Inferior parietal cortex (tissue), 1 donor: ENCODE measurements around the gene IGFBP6.

Source experiments
- DNase-seq: peaks from one replicate; pipeline ENCODE4 v3.0.0-alpha.2; 2016; ENCODE audit errors: extremely low spot score

The IGFBP6 gene

GRCh38 chr12:53120685-53121525 is 23.4 kb downstream of the IGFBP6 start:
- DNase-seq, result no peak

- DNase-seq, result no peak
These were observed 25.5 kb downstream of the IGFBP6 start for GRCh38 chr12:53122961-53123468.

- DNase-seq, result no peak
These were observed 26.3 kb downstream of the IGFBP6 start for GRCh38 chr12:53123578-53124351.

- no peak for DNase-seq
These were observed 26.9 kb downstream of the IGFBP6 start for GRCh38 chr12:53124352-53124723.

GRCh38 chr12:53127169-53127568 is 29.7 kb downstream of the IGFBP6 start:
- DNase-seq, result no peak

GRCh38 chr12:53128780-53129569 is 31.5 kb downstream of the IGFBP6 start:
- no peak for DNase-seq

GRCh38 chr12:53131844-53132243 is 34.4 kb downstream of the IGFBP6 start:
- no peak for DNase-seq

- DNase-seq, result no peak
These were observed 36.3 kb downstream of the IGFBP6 start for GRCh38 chr12:53133722-53134121.

- no peak for DNase-seq
These were observed 45.9 kb downstream of the IGFBP6 start for GRCh38 chr12:53143355-53143754.

- DNase-seq, result no peak
These were observed 48.2 kb downstream of the IGFBP6 start for GRCh38 chr12:53145383-53146260.

- DNase-seq, result no peak
These were observed 49.7 kb downstream of the IGFBP6 start for GRCh38 chr12:53147181-53147580.

- no peak for DNase-seq
These were observed 50.2 kb downstream of the IGFBP6 start for GRCh38 chr12:53147653-53148052.

- DNase-seq, result no peak
These were observed 53.6 kb downstream of the IGFBP6 start for GRCh38 chr12:53151039-53151438.
